Colon (tissue), 2 donors: ENCODE results near the gene NCKAP5.

ENCODE experiments used
- FAIRE-seq: peaks from 2 replicates; lab custom pipeline; 2012; peaks lifted over from hg19 to GRCh38; lab: Jason Lieb, UNC
- donor health status: control.
- donor health status: control.

The NCKAP5 gene

GRCh38 chr2:132752421-132753206 is 815.6 kb downstream of the NCKAP5 start:
- FAIRE-seq, result no peak

GRCh38 chr2:132751836-132752235 is 816.4 kb downstream of the NCKAP5 start:
- FAIRE-seq, result no peak

GRCh38 chr2:132750606-132751005 is 817.7 kb downstream of the NCKAP5 start:
- no peak for FAIRE-seq

- FAIRE-seq, result no peak
Observed at GRCh38 chr2:132747046-132747445, 821.2 kb downstream of the NCKAP5 start.

GRCh38 chr2:132741754-132742153 is 826.5 kb downstream of the NCKAP5 start:
- FAIRE-seq, result no peak

- FAIRE-seq, result no peak
Observed at GRCh38 chr2:132740081-132740720, 828.1 kb downstream of the NCKAP5 start.

GRCh38 chr2:132738223-132738622 is 830.0 kb downstream of the NCKAP5 start:
- no peak for FAIRE-seq

- no peak for FAIRE-seq
Observed at GRCh38 chr2:132736059-132736458, 832.2 kb downstream of the NCKAP5 start.

- no peak for FAIRE-seq
Observed at GRCh38 chr2:132734961-132735360, 833.3 kb downstream of the NCKAP5 start.

- no peak for FAIRE-seq
Observed at GRCh38 chr2:132733094-132733493, 835.2 kb downstream of the NCKAP5 start.

GRCh38 chr2:132732694-132733093 is 835.6 kb downstream of the NCKAP5 start:
- no peak for FAIRE-seq

GRCh38 chr2:132731441-132731840 is 836.8 kb downstream of the NCKAP5 start:
- FAIRE-seq, result no peak

- no peak for FAIRE-seq
Observed at GRCh38 chr2:132730611-132731010, 837.7 kb downstream of the NCKAP5 start.

- FAIRE-seq, result no peak
Observed at GRCh38 chr2:132729522-132729921, 838.7 kb downstream of the NCKAP5 start.

GRCh38 chr2:132726155-132726554 is 842.1 kb downstream of the NCKAP5 start:
- FAIRE-seq, result no peak

GRCh38 chr2:132725748-132726147 is 842.5 kb downstream of the NCKAP5 start:
- no peak for FAIRE-seq

- no peak for FAIRE-seq
Observed at GRCh38 chr2:132725148-132725547, 843.1 kb downstream of the NCKAP5 start.

- FAIRE-seq, result no peak
Observed at GRCh38 chr2:132721938-132722337, 846.3 kb downstream of the NCKAP5 start.

- no peak for FAIRE-seq
Observed at GRCh38 chr2:132720393-132720792, 847.9 kb downstream of the NCKAP5 start.

GRCh38 chr2:132719480-132719879 is 848.8 kb downstream of the NCKAP5 start:
- FAIRE-seq, result no peak

GRCh38 chr2:132716954-132717353 is 851.3 kb downstream of the NCKAP5 start:
- no peak for FAIRE-seq

GRCh38 chr2:132715386-132716351 is 852.6 kb downstream of the NCKAP5 start:
- no peak for FAIRE-seq

- no peak for FAIRE-seq
Observed at GRCh38 chr2:132703396-132703795, 864.9 kb downstream of the NCKAP5 start.
